ENCODE results near the gene TMEM40.
A peak's percentile ranks its signal among the peaks of the same experiment; 100 is the strongest.

Gene TMEM40

DNA sequence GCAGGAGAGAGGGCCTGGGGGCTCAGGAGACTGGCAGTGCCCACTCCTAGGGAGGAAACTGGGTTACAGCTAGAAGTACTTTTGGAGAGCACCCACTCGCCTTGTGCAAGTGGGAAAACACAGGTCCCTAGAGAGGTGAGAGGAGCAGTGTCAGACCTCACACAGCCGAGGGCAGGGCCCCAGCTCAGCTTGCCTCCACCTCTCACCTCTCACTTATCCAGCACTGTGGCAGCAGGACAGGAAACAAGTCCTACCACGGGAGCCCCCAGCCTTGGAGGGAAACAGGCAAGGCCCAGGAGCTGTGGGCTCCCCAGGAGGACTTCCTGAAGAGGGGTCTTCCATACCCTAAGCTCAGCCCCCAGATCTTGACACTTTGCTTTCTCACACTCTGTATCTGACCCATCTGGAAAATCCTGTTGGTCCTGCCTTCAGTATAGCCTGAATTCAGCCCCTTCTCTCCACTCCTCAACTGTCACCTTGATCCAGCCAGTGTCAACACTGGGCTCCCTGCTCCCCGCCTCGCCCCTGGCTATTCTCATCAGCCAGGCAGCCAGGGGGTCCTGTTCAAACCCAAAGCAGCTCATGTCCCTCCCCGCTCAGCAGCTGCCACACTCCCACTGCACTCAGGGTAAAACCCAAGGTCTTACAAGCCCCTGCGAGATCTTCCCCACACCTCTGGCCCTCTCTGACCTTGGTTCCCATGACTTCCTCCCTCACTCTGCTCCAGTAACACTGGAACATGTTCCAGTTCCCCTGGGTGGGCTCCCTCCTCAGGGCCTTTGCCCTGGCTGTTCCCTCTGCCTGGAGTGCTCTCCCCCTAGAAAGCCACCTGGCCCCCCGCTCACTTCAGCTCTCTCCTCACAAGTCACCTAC lies 870 bp upstream of the TMEM40 start:
- H3K9ac ChIP-seq (ENCODE audit: low read length), result peak overlapping the region; percentile 2
- peaks cover 31% of the 10 kb centered on the region for H3K4me1 ChIP-seq (ENCODE audit: control insufficient read depth, insufficient read depth, low read length)
- no peak overlapping the region for H3K27ac ChIP-seq (ENCODE audit: low read depth, low read length)
- H3K9me3 ChIP-seq (ENCODE audit: control insufficient read depth, insufficient read depth, low read depth, low read length), result no peaks in the 10 kb centered on the region
- H3K4me3 ChIP-seq (ENCODE audit: low read depth, low read length), result no peak overlapping the region
- no peaks in the 10 kb centered on the region for H3K27me3 ChIP-seq (ENCODE audit: control insufficient read depth, insufficient read depth, low read length)
- no peaks in the 10 kb centered on the region for H3K36me3 ChIP-seq (ENCODE audit: control insufficient read depth, insufficient read depth, low read length)

- Histone ChIP-seq H3K27ac (ENCODE audit: low read depth, low read length) (no peak overlapping the region), H3K36me3 (ENCODE audit: control insufficient read depth, insufficient read depth, low read length) (no peaks in the 10 kb centered on the region), H3K4me1 (ENCODE audit: control insufficient read depth, insufficient read depth, low read length) (peaks cover 26% of the 10 kb centered on the region), H3K27me3 (ENCODE audit: control insufficient read depth, insufficient read depth, low read length) (no peaks in the 10 kb centered on the region), H3K9me3 (ENCODE audit: control insufficient read depth, insufficient read depth, low read depth, low read length) (no peaks in the 10 kb centered on the region), H3K9ac (ENCODE audit: low read length) (no peak overlapping the region), H3K4me3 (ENCODE audit: low read depth, low read length) (no peak overlapping the region)
These were observed 856 bp downstream of the TMEM40 start for GRCh38 chr3:12758025-12758781.

- Histone ChIP-seq H3K9me3 (ENCODE audit: control insufficient read depth, insufficient read depth, low read depth, low read length) (no peaks in the 10 kb centered on the region), H3K4me3 (ENCODE audit: low read depth, low read length) (no peak overlapping the region), H3K27ac (ENCODE audit: low read depth, low read length) (no peak overlapping the region), H3K4me1 (ENCODE audit: control insufficient read depth, insufficient read depth, low read length) (peaks cover 24% of the 10 kb centered on the region), H3K27me3 (ENCODE audit: control insufficient read depth, insufficient read depth, low read length) (no peaks in the 10 kb centered on the region), H3K36me3 (ENCODE audit: control insufficient read depth, insufficient read depth, low read length) (no peaks in the 10 kb centered on the region), H3K9ac (ENCODE audit: low read length) (no peak overlapping the region)
These were observed 2.4 kb downstream of the TMEM40 start for GRCh38 chr3:12756635-12757034.

DNA sequence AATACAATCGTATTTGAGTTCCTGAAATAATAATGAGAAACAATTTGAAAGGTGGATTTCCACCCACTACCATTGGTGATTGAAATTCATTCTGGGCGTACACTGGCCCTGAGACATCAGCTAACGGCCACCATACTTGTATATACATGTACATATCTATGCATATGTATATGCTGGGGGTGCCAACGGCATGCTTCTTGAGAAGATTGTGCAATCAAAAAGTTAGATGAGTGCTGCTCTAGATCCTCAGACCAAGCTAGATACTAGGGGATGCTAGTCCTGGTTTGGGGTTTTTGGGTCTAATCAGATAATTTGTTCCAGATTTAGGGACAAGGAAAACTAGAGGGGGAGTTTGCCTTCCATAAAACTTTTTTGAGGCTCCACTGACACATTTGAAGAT lies 2.9 kb downstream of the TMEM40 start:
- Histone ChIP-seq H3K27me3 (ENCODE audit: control insufficient read depth, insufficient read depth, low read length) (no peaks in the 10 kb centered on the region), H3K9me3 (ENCODE audit: control insufficient read depth, insufficient read depth, low read depth, low read length) (no peaks in the 10 kb centered on the region), H3K4me1 (ENCODE audit: control insufficient read depth, insufficient read depth, low read length) (peaks cover 24% of the 10 kb centered on the region), H3K36me3 (ENCODE audit: control insufficient read depth, insufficient read depth, low read length) (no peaks in the 10 kb centered on the region), H3K9ac (ENCODE audit: low read length) (no peak overlapping the region), H3K27ac (ENCODE audit: low read depth, low read length) (no peak overlapping the region), H3K4me3 (ENCODE audit: low read depth, low read length) (no peak overlapping the region)

- Histone ChIP-seq H3K27me3 (ENCODE audit: control insufficient read depth, insufficient read depth, low read length) (no peaks in the 10 kb centered on the region), H3K4me3 (ENCODE audit: low read depth, low read length) (no peak overlapping the region), H3K27ac (ENCODE audit: low read depth, low read length) (no peak overlapping the region), H3K9ac (ENCODE audit: low read length) (no peak overlapping the region), H3K9me3 (ENCODE audit: control insufficient read depth, insufficient read depth, low read depth, low read length) (no peaks in the 10 kb centered on the region), H3K4me1 (ENCODE audit: control insufficient read depth, insufficient read depth, low read length) (peaks cover 24% of the 10 kb centered on the region), H3K36me3 (ENCODE audit: control insufficient read depth, insufficient read depth, low read length) (no peaks in the 10 kb centered on the region)
These were observed 3.3 kb downstream of the TMEM40 start for GRCh38 chr3:12755754-12756153.

DNA sequence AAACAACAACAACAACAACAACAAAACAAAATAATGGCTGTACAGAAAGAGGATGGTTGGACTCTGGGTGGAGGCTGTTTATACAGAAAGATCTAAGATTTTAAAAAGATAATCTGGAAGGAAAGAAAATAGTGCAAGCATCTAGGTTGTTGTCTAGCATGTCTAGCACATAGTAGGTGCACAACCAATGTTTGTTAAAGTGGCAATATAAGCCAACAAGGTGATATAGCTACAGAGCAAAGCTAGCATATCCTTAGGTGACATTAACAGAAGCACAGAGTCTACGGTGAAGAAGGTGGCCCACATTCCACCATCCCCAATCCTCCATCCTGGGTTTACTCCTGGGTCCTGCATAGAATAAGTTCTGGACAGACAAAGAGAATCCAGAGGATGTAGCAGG lies 4.7 kb downstream of the TMEM40 start:
- H3K9me3 ChIP-seq (ENCODE audit: control insufficient read depth, insufficient read depth, low read depth, low read length), result no peaks in the 10 kb centered on the region
- no peak overlapping the region for H3K27ac ChIP-seq (ENCODE audit: low read depth, low read length)
- no peak overlapping the region for H3K4me3 ChIP-seq (ENCODE audit: low read depth, low read length)
- H3K9ac ChIP-seq (ENCODE audit: low read length), result no peak overlapping the region
- H3K4me1 ChIP-seq (ENCODE audit: control insufficient read depth, insufficient read depth, low read length), result peaks cover 13% of the 10 kb centered on the region
- H3K36me3 ChIP-seq (ENCODE audit: control insufficient read depth, insufficient read depth, low read length), result no peaks in the 10 kb centered on the region
- H3K27me3 ChIP-seq (ENCODE audit: control insufficient read depth, insufficient read depth, low read length), result no peaks in the 10 kb centered on the region

- Histone ChIP-seq H3K27me3 (ENCODE audit: control insufficient read depth, insufficient read depth, low read length) (no peaks in the 10 kb centered on the region), H3K4me1 (ENCODE audit: control insufficient read depth, insufficient read depth, low read length) (peaks cover 4% of the 10 kb centered on the region), H3K27ac (ENCODE audit: low read depth, low read length) (no peak overlapping the region), H3K36me3 (ENCODE audit: control insufficient read depth, insufficient read depth, low read length) (no peaks in the 10 kb centered on the region), H3K4me3 (ENCODE audit: low read depth, low read length) (no peak overlapping the region), H3K9me3 (ENCODE audit: control insufficient read depth, insufficient read depth, low read depth, low read length) (no peaks in the 10 kb centered on the region), H3K9ac (ENCODE audit: low read length) (no peak overlapping the region)
These were observed 5.6 kb downstream of the TMEM40 start for GRCh38 chr3:12753275-12754028.

- Histone ChIP-seq H3K9ac (ENCODE audit: low read length) (no peak overlapping the region), H3K36me3 (ENCODE audit: control insufficient read depth, insufficient read depth, low read length) (no peaks in the 10 kb centered on the region), H3K27ac (ENCODE audit: low read depth, low read length) (no peak overlapping the region), H3K27me3 (ENCODE audit: control insufficient read depth, insufficient read depth, low read length) (no peaks in the 10 kb centered on the region), H3K4me3 (ENCODE audit: low read depth, low read length) (no peak overlapping the region), H3K9me3 (ENCODE audit: control insufficient read depth, insufficient read depth, low read depth, low read length) (no peaks in the 10 kb centered on the region), H3K4me1 (ENCODE audit: control insufficient read depth, insufficient read depth, low read length) (no peaks in the 10 kb centered on the region)
These were observed 6.2 kb downstream of the TMEM40 start for GRCh38 chr3:12752809-12753208.

- H3K9me3 ChIP-seq (ENCODE audit: control insufficient read depth, insufficient read depth, low read depth, low read length), result no peaks in the 10 kb centered on the region
- H3K9ac ChIP-seq (ENCODE audit: low read length), result no peak overlapping the region
- H3K4me1 ChIP-seq (ENCODE audit: control insufficient read depth, insufficient read depth, low read length), result no peaks in the 10 kb centered on the region
- H3K36me3 ChIP-seq (ENCODE audit: control insufficient read depth, insufficient read depth, low read length), result no peaks in the 10 kb centered on the region
- H3K27me3 ChIP-seq (ENCODE audit: control insufficient read depth, insufficient read depth, low read length), result no peaks in the 10 kb centered on the region
- H3K4me3 ChIP-seq (ENCODE audit: low read depth, low read length), result no peak overlapping the region
- H3K27ac ChIP-seq (ENCODE audit: low read depth, low read length), result no peak overlapping the region
These were observed 7.0 kb downstream of the TMEM40 start for GRCh38 chr3:12752102-12752501.

DNA sequence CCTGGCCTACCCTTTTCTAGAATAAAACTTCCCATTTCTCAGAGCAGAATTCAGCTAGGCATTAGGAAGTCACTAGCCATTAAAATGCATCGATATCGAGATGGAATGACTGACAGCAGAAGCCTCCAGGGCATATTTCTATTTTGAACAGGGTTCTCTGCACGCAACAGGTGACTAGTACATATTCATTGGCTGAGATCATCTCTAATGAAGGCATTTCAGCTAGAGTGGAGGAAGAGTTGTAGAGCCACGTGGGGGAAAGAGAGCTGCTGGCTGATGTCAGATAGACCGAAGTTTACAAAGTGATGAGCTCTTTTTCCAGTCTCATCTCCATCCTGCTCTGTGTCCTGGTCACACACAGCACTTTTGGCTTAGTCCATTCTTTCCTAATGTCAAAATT lies 7.5 kb downstream of the TMEM40 start:
- no peak overlapping the region for H3K4me3 ChIP-seq (ENCODE audit: low read depth, low read length)
- H3K27ac ChIP-seq (ENCODE audit: low read depth, low read length), result no peak overlapping the region
- no peaks in the 10 kb centered on the region for H3K9me3 ChIP-seq (ENCODE audit: control insufficient read depth, insufficient read depth, low read depth, low read length)
- no peaks in the 10 kb centered on the region for H3K36me3 ChIP-seq (ENCODE audit: control insufficient read depth, insufficient read depth, low read length)
- H3K27me3 ChIP-seq (ENCODE audit: control insufficient read depth, insufficient read depth, low read length), result no peaks in the 10 kb centered on the region
- no peaks in the 10 kb centered on the region for H3K4me1 ChIP-seq (ENCODE audit: control insufficient read depth, insufficient read depth, low read length)
- H3K9ac ChIP-seq (ENCODE audit: low read length), result no peak overlapping the region

DNA sequence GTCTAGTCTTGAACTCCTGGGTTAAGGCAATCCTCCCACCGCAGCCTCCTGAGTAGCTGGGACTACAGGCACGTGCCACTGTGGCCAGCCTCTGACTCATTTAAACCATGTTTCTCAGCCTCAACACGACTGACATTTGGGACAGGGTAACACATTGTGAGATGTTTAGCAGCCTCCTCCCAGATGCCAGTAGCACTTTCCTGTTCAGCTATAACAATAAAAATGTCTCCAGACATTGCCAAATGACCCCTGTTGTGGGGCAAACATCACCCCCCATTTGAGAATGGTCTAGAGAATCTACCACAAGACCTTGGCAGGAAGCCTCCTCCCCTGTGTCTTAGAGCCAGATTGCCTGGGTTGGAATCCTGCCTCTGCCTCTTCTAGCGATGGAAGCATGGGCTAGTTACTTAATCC lies 8.4 kb downstream of the TMEM40 start:
- Histone ChIP-seq H3K4me3 (ENCODE audit: low read depth, low read length) (no peak overlapping the region), H3K27ac (ENCODE audit: low read depth, low read length) (no peak overlapping the region), H3K36me3 (ENCODE audit: control insufficient read depth, insufficient read depth, low read length) (no peaks in the 10 kb centered on the region), H3K4me1 (ENCODE audit: control insufficient read depth, insufficient read depth, low read length) (no peaks in the 10 kb centered on the region), H3K9ac (ENCODE audit: low read length) (no peak overlapping the region), H3K27me3 (ENCODE audit: control insufficient read depth, insufficient read depth, low read length) (no peaks in the 10 kb centered on the region), H3K9me3 (ENCODE audit: control insufficient read depth, insufficient read depth, low read depth, low read length) (no peaks in the 10 kb centered on the region)

Measured in HUES6 (cell line).